ENCODE data around the gene VPS18. TPM values are rescaled to one million over a fixed set of nuclear protein-coding genes. Genes with fewer than 3 reads are reported as not detected.

The VPS18 gene
- polyA plus RNA-seq, 3 donors, result 15.9 to 17.7 (median 16.3) TPM

- no peak for DNase-seq (ENCODE audit: low read depth in 3 of 3, low spot score in 2 of 3)
These were observed 57.5 kb downstream of the VPS18 start for GRCh38 chr15:40951764-40952163.

GRCh38 chr15:40952301-40952900 is 58.2 kb downstream of the VPS18 start:
- DNase-seq (ENCODE audit: low read depth in 3 of 3, low spot score in 2 of 3), result no peak

GRCh38 chr15:40952901-40953712 is 58.9 kb downstream of the VPS18 start, which contains the start of gene CHAC1:
CHAC1 (plus strand) TSS chr15:40953471; CDS start chr15:40953584, 113 bp downstream.
- peak in 1 of 3 donors; percentile 78 for DNase-seq (ENCODE audit: low read depth in 3 of 3, low spot score in 2 of 3)

Other genes with a start within 250 kb of the VPS18 start
- 10 to 100 TPM; 13.3 to 17.7 (median 14.9) TPM for gene RAD51, start 199.3 kb upstream of the VPS18 start, polyA plus RNA-seq (ENCODE audit: insufficient read length in 3 of 3)
- 10 to 100 TPM; 35.4 to 39.2 (median 38.7) TPM for gene RMDN3, start 139.2 kb upstream of the VPS18 start, polyA plus RNA-seq (ENCODE audit: insufficient read length in 3 of 3)
- gene GCHFR, start 130.4 kb upstream of the VPS18 start, polyA plus RNA-seq (ENCODE audit: insufficient read length in 3 of 3), result 10 to 100 TPM; 31.9 to 44.8 (median 36.3) TPM
- gene C15orf62, start 124.5 kb upstream of the VPS18 start, polyA plus RNA-seq (ENCODE audit: insufficient read length in 3 of 3), result 1 to 10 TPM; 1.7 to 1.9 (median 1.9) TPM
- 10 to 100 TPM; 25.7 to 27.9 (median 26.0) TPM for gene ZFYVE19, start 87.4 kb upstream of the VPS18 start, polyA plus RNA-seq (ENCODE audit: insufficient read length in 3 of 3)
- 10 to 100 TPM; 38.1 to 40.6 (median 38.5) TPM for gene DNAJC17, start 87.0 kb upstream of the VPS18 start, polyA plus RNA-seq (ENCODE audit: insufficient read length in 3 of 3)
- gene PPP1R14D, start 65.7 kb upstream of the VPS18 start, polyA plus RNA-seq (ENCODE audit: insufficient read length in 3 of 3), result under 1 TPM; 0.22 to 0.47 (median 0.42) TPM
- gene SPINT1, start 50.4 kb upstream of the VPS18 start, polyA plus RNA-seq (ENCODE audit: insufficient read length in 3 of 3), result 10 to 100 TPM; 60.3 to 71.1 (median 70.0) TPM
- gene RHOV, start 20.2 kb upstream of the VPS18 start, polyA plus RNA-seq (ENCODE audit: insufficient read length in 3 of 3), result 1 to 10 TPM; 1.4 to 1.7 (median 1.4) TPM
- 1 to 10 TPM; 6.6 to 9.1 (median 8.5) TPM for gene DLL4, start 34.9 kb downstream of the VPS18 start, polyA plus RNA-seq (ENCODE audit: insufficient read length in 3 of 3)
- gene CHAC1, start 59.0 kb downstream of the VPS18 start, polyA plus RNA-seq (ENCODE audit: insufficient read length in 3 of 3), result 1 to 10 TPM; 2.5 to 3.9 (median 3.4) TPM
- 10 to 100 TPM; 23.4 to 25.8 (median 23.5) TPM for gene INO80, start 221.8 kb downstream of the VPS18 start, polyA plus RNA-seq (ENCODE audit: insufficient read length in 3 of 3)

Measured in right renal cortex interstitium (tissue), 3 donors.